GM10847 (cell line): Measurements from ENCODE around the gene KCNT1.

Experiments
- POLR2A ChIP-seq: IDR thresholded peaks from 2 replicates; pipeline ENCODE4 v1.6.1; 2011; ENCODE audit not compliant: insufficient read length; ENCODE audit errors: extremely low read depth

Gene KCNT1

DNA sequence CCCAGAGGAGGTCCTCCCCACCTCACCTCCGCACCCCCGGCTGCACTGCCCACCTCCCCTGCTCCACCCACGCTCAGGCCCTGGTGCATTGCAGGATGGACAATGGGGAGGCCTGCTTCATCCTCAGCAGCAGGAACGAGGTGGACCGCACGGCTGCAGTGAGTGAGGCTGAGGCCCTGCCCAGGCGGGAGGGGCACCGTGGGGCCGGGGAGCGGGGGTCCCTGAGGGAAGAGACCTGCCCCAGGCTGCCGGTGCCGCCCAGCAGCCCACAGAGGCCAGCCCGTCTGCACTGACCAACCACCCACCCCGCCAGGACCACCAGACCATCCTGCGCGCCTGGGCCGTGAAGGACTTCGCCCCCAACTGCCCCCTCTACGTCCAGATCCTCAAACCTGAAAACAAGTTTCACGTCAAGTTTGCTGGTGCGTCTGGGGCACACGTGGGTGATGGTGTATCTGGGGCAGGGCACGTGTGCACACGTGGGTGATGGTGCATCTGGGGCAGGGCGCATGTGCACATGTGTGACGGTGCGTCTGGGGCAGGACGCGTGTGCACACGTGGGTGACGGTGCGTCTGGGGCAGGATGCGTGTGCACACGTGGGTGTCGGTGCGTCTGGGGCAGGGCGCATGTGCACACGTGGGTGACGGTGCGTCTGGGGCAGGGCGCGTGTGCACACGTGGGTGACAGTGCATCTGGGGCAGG is 66.7 kb downstream of the KCNT1 start:
- no peak for TF ChIP-seq POLR2A

DNA sequence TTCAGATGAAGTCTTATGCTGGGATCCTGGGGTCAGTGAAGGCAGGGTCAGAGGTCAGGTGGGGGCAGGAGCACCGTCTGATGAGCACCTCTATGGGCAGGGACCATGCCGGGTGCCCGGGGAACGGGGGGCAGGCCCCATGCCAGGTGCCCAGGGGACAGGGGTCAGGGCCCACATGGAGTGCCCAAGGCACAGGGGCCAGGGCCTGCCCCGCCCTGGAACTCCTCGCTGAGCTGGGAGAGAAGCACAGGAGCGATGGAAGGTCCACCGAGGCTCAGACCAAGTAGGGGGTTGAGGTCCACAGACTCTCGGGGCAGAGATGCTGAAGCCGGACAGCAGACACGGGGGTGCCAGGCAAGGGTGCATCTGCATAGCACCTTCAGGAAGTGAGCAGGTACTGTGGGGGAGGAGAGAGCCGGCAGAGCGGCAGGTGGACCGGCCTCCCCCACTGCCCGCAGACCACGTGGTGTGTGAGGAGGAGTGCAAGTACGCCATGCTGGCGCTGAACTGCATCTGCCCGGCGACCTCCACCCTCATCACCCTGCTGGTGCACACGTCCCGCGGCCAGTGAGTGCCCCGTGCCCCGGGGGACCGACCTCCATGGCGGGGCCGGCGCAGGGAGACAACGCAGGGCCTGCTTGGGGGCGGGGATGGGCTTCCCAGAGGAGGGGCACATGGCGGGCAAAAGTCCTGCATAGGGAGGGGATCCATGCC is 67.7 kb downstream of the KCNT1 start:
- TF ChIP-seq POLR2A, result no peak

DNA sequence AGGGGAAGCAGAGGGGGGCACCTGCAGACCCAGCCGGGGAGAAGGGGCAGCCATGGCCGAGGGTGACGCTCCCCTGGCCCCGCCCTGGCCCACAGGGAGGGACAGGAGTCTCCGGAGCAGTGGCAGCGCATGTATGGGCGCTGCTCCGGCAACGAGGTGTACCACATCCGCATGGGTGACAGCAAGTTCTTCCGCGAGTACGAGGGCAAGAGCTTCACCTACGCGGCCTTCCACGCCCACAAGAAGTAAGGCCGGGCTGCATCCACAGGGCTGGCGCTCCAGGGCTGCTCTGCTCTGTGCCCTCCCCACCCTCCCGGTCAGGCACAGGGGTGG is 68.2 kb downstream of the KCNT1 start:
- TF ChIP-seq POLR2A, result no peak

DNA sequence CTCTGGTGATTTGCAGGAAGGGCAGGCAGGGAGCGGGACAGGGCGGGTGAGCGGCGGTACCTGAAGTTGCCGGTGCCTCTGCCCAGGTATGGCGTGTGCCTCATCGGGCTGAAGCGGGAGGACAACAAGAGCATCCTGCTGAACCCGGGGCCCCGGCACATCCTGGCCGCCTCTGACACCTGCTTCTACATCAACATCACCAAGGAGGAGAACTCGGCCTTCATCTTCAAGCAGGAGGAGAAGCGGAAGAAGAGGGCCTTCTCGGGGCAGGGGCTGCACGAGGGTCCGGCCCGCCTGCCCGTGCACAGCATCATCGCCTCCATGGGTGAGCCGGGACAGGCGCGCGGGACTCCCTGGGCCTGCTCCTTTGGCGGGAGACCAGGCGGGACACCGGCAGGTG is 68.8 kb downstream of the KCNT1 start:
- TF ChIP-seq POLR2A, result no peak

DNA sequence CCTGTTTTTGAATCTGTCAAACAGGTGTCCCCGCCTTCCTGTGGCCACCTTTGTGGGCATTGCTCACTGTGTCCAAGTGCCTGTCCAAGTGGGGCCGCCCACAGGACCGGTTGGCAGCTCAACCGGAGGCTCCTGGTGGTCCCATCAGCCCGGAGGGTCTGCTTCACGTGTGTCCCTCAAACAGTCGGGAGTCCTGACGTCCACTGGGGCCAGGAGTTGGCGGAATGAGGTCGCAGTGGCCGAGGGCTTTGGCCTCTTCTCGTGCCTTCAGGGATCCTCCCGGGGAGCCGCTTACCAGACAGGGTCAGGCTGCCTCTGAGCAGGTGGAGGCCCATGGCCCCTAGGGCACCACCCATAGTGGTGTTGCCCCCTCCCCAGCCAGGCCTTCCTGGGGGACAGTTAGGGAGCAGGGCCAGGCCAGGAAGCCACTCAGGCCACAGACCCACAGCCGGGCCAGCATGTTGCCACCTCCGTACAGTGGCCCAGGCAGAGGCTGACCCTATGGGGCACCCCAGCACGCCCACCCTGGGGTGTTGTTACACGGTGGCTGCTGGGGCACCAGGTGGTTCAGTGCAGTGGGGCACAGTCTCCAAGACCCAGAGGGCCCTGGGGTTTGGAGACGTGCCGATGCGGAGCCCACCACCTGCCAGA is 69.5 kb downstream of the KCNT1 start:
- no peak for TF ChIP-seq POLR2A

DNA sequence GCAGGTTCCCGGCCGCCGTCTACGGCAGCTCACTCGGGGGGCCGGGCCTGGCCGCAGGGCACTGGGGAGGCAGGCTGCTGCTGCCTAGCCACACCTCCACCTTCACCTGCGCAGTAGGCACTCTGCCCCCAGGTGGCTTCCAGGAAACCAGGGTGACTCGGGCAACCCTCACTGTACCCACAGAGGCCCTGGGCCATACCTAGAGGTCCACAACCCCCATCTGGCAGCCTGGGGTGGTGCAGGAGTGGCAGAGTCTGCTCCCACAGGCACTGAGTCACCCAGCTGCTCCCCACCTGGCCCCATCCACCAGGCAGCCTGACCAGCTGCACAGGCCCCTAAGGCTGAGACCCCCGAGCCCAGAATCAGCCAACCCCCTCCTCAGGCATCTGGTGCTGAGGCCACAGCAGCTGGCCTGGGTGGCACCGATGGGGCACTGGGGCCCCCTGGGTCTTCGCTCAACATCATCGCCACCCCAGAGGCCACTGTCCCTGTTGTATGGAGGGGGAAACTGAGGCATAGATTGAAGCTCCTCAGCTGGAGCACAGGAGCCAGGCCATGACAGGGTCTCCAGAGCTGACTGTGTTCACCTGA is 70.2 kb downstream of the KCNT1 start:
- TF ChIP-seq POLR2A, result no peak

DNA sequence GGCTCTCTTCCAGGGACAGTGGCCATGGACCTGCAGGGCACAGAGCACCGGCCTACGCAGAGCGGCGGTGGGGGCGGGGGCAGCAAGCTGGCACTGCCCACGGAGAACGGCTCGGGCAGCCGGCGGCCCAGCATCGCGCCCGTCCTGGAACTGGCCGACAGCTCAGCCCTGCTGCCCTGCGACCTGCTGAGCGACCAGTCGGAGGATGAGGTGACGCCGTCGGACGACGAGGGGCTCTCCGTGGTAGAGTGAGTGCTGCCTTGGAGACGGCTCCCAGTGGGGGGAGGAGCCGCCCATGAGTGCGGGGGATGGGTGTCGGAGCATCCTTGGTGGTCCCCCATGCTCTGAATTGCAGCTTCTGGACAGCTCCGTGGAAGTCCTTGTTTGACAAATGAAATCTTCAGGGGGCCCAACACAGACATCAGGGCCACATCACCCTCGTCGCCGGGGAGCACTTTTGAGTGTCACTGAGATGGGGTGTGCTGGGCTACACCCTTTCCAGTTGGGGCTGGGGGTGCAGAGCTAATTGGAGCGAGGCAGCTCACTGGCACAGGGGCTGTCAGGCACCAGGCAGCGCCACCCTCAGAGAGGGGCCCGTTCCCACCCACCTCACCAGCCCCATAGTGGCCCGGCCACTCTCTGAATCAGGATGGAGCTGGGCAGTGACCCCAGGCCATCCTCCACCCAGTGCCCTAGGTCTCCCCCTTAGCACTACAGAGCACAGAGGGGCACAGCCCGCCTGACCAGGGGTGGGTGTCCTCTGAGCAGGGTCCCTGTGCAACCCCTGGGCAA is 70.9 kb downstream of the KCNT1 start:
- TF ChIP-seq POLR2A, result no peak

DNA sequence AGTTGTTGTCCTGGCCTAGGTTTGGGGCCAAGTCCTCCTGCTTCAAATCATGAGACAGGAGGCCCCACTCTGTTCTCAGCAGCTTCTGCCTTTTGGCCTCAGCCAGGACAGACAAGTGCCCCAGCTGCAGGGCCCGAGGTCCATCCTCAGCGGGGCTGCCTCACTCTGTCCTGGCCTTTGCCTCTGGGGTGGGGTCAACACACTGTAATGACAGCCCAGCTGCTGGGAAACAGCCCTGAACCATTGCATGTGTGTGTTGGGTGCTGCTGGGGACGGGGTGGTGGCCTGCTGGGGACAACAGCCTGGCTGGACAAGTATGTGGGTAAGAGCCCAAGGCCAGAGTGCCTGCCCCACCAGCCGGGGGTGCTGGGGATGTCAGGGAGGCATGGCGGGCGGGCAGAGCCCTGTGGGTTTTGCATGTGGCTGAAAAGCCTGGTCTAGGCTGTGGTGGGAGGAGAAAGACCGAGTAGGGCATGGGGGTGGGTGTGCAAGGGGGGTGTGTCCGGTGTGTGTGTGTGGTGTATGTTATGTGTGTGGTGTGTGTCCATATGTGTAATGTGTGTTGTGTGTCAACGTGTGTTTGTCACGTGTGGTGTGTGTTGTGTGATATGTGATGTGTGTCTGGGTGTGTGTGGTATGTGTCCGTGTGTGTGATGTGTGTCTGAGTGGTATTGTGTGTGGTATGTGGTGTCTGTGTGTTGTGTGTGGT is 71.7 kb downstream of the KCNT1 start:
- TF ChIP-seq POLR2A, result no peak

DNA sequence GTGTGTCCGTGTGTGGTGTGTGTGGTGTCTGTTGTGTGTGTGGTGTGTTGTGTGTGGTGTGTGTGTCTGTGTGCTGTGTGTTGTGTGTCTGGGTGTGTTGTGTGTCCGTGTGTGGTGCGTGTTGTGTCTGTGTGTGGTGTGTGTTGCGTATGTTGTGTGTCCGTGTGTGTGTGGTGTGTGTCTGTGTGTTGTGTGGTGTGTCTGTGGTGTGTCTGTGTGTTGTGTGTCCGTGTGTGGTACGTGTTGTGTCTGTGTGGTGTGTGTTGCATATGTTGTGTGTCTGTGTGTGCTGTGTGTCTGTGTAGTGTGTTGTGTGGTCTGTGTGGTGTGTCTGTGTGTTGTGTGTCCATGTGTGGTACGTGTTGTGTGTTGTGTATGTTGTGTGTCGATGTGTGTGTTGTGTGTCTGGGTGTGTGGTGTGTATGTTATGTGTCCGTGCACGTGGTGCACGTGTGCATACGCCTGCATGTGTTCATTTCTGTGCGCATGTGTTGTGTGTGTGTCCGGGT is 72.3 kb downstream of the KCNT1 start:
- TF ChIP-seq POLR2A, result no peak

DNA sequence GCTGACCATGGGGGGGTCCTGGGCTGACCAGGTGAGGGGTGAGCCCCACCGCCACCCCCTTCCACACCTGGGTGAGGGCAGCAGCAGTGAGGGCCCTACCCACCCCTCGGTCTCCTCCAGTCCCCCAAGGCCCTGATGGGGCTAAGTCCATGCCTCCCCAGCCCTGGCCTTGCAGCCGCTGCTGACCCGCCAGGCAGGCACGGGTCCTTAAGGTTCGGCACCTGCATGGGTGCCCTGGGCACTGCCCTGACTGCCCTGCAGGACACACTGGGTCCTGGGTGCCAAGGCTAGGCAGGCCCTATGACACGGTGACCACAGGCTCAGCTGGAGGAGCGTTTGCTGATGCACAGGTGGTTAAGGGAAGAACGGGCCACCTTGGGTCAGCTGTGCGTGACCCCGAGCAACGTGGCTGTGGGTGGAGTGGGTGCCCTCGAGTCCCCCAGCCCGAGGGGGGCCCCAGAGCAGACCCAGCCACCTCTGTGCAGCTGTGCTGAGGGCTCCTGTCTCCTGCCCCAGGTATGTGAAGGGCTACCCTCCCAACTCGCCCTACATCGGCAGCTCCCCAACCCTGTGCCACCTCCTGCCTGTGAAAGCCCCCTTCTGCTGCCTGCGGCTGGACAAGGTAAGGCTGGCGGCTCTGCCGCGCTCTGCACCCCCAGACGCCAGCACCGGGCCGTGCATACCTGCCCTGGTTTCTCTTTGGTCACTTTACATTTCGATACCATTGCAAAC is 73.0 kb downstream of the KCNT1 start:
- no peak for TF ChIP-seq POLR2A

DNA sequence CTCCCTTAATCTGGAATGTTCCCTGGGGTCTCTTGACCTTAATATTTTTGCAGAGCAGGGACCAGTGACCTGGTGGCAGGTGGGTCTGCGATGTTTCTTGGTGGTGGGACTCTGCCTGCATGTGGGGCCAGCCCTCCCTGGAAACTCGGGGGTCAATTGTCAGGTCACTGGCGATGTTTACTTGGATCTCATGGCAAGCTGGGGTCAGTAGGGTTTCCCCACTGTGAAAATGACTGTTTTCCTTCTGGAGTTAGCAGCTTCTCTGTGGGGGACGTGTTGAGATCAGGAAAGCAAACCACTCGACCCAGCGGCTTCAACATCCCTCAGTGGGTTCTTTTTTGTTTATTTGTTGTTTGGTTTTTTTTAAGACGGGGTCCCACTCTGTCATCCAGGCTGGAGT is 73.9 kb downstream of the KCNT1 start:
- TF ChIP-seq POLR2A, result no peak

DNA sequence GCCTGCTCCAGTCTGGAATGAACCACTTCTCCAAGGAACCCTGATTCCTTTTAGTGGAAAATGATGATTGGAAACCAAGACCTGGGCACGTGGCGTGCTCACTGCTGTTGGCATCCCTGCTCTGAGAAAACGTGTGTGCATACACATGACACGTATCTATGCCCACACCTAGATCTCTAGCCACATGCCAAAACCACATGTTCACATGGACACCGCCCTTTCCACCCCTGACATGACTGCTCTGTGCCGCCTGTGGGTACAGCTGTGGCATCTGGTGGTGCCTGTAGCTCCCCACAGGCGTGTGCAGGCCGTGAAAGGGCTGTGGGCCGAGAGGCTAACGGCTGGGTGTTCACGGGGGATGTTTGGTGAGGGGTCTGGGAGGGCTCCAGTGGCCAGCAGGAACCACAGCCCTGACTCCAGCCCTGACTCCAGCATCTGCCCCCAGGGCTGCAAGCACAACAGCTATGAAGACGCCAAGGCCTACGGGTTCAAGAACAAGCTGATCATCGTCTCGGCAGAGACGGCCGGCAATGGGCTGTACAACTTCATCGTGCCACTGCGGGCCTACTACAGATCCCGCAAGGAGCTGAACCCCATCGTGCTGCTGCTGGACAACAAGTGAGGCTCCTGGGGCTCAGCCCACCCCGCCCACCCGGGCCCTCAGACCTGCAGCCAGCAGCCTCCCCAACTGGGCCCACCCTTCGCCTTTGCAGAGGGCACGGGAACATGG is 75.1 kb downstream of the KCNT1 start:
- no peak for TF ChIP-seq POLR2A

DNA sequence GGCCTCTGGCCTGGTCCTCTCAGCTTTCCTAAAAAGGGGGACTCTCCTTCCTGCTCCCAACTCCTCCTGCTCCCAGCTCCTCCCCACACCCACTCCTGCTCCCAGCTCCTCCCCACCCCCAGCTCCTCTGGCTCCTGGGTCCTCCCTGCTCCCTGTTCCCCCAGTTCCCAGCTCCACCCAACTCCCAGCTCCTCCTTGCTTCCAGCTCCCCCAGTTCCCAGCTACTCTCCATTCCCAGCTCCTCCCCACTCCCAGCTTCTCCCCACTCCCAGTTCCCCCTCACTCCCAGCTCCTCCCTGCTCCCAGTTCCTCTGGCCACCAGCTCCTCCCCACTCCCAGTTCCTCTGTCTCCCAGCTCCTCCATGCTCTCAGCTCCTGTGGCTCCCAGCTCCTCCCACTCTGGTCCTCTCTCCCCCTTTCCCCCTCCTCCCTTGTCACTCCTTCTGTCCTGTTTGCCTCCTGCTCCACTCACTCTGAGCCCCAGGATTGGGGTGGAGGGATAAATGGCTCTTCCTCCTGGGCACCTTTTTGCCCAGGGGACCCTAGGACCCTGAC is 75.7 kb downstream of the KCNT1 start:
- no peak for TF ChIP-seq POLR2A

DNA sequence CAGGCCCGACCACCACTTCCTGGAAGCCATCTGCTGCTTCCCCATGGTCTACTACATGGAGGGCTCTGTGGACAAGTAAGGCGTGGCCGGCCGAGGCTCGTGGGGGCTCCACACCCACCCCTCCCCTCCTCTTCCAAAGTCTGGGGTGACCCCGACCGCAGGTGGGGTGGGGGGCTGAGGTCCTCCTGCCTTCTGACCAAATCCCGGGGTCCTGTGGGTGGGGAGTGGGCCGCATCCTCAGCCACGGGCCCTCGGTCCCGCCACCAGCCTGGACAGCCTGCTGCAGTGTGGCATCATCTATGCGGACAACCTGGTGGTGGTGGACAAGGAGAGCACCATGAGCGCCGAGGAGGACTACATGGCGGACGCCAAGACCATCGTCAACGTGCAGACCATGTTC is 76.4 kb downstream of the KCNT1 start:
- TF ChIP-seq POLR2A, result no peak
